Activated CD8-positive, alpha-beta memory T cell treated with anti-CD3 and anti-CD28 coated beads, Interleukin-2, amount 50 U/mL, for 48 hours (primary cell): ENCODE data around the gene MOXD1.
A peak's percentile ranks its signal among the peaks of the same experiment; 100 is the strongest.
"Not testable (repeated sequence)": the region's sequence is repeated elsewhere in the genome, so short reads cannot be mapped to it uniquely, and the experiment has no call there.

Experiments
- DNase-seq: peaks from one replicate; pipeline ENCODE4 v3.0.0-alpha.2; 2020

Gene MOXD1

DNA sequence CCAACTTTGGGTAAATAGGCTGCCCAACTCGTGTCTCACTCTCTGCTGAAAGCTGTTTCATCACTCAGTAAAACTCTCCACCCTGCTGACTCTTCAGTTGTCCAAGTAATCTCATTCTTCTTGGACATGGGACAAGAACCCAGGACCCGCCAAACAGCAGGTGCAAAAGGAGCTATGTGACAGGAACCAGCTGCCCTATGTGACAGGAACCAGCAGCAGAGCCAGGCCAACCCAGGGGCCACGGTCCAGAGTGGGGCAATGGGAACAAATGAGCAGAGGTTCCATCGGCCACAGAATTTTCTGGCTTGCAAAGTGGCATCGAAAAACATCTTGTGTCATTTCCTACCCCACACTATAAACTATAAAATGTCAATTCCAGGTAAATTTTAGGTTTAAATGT lies 56.5 kb downstream of the MOXD1 start:
- DNase-seq: no peak

DNA sequence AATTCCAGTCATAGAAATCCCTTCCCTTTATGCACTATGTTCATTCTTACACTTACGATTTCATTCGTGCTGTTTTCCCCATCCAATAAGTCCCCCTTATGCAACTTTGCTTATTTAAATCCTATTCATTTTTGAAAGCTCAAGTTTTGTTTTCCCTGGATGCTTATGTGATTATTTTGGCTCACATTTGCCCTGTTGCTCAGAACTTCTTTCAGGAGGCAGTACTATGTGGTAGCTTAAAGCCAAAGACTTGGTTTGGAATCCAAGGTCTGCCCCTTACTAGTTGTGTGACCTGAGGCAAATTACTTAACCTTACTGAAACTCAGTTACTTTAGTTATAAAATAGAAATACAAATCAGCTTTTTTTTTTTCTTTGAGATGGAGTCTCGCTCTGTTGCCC lies 59.6 kb downstream of the MOXD1 start:
- DNase-seq: no peak

DNA sequence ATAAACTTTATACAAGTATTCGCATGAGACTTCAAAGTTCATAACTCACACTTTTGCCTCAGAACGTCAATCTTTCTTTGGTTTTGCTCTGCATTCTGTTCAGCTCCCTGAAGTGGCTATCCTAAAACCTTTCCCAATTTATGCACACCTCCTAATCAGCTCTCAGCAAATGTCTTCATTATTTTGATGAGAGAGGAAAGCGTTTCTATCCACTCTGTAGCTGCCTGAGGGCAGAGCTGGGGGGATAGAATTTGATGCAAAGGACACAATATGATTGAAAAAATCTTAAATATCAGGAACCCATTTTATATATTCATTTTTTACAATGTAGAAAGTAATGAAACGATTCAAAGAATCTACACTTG lies 66.8 kb downstream of the MOXD1 start:
- DNase-seq: no peak

DNA sequence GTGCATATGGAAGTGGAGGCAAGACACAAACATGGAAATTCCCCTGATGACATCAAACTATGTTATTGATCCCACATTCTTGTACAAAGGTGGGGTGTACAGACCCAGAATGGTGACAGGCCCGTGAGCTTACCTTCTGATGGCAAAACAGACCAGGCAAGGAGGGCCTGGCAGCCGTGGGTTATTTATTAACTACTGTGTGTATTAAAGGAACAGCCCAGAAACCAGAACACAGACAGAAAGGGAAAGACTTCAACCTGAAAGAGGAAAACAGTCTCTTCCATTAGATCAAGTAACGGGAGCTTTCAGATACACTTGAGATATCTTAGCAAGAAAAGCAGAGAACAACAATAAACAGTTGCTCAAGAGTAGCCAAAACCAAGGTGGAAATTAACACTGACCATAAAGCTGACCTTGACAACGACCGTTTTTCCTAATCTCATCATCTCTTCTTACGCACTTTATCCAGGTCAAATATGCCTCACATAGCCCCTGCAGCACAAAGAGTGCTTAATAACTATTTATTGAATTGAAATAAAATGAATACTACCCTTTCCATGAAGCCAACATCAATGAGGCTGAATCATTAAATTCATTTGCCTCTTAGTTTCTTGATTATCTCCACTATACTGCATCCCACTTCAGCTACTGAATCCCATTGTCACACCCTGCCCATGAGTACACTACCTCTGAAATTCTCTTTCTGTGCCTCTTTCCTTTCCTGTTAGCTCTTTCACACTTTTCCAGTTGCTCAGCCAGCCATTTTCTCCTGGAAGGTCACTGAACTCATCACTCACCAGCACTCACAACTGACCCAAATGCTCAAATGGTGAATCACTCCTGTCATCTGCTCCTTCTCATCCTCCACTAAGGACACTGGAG lies 67.4 kb downstream of the MOXD1 start:
- no peak for DNase-seq

DNA sequence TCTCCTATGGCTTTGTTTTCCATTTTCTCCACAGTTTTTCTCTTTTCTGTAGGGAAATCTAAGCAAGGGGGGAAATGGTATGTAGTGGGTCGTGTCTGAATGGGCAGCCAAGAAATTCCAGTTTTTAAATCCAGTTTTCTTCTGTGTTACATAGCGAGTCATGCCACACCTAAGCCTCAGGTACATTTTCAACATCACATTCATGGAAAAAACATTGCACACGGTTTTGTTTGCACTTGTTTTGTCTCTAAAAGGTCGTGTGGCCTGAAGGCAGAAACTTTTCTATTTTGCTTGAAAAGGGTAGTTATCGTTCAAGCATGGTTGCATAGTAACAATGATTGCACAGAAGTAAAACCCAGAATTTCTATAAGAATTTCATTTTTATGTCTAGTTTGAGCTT lies 70.5 kb downstream of the MOXD1 start:
- no peak for DNase-seq

DNA sequence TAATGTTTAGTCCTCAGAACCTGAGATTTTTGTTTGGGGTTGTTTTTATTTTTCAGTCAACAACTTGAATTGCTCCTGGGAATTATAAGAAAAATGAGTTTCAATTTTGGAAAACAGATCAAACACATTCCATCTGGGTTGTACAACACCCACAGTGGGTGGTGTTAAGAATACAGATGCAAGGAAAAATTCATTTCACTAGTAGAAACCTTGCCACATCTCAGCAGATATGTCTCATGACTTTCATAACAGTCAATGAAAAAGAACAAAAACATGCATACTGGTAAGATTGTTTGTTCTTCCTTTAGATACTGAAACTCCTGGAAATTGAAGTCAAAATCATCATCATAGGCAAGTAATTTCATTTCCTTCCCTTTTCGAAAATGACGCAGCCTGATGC lies 78.9 kb downstream of the MOXD1 start:
- DNase-seq: no peak

DNA sequence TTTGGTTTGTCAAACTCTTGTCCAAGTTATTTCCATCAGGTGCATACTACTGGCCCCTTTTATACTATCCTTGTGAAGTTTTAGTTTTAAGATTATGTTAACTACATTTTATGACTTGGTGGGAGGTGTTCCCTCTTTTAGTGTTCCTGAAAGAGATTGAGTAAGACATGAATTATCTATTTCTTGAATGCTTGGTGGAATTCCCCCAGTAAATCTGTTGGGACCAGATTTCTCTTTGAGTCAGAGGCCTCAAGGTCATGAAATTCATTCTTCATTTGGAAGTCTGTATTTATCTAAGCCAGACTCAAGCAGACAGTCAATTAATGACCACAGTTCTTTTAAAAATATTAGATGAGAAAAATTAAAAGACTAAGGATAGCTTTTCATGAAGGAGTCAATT lies 81.3 kb downstream of the MOXD1 start:
- no peak for DNase-seq

DNA sequence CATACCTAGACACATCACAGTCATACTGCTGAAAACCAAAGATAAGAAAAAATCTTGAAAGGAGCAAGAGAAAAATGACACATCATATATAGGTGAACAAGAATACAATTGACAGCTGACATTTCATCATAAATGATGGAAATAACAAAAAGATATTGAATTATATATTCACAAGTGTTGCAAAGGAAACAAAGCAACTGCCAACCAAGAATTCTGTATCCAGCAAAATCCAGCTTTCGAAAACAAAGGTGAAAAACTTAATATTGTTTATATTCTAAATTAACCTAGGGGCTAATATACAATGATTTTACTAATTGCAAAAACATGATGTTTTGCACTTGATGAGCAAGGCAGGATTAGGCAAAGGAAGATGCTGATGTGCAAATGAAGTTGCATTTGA lies 84.3 kb downstream of the MOXD1 start:
- no peak for DNase-seq

DNA sequence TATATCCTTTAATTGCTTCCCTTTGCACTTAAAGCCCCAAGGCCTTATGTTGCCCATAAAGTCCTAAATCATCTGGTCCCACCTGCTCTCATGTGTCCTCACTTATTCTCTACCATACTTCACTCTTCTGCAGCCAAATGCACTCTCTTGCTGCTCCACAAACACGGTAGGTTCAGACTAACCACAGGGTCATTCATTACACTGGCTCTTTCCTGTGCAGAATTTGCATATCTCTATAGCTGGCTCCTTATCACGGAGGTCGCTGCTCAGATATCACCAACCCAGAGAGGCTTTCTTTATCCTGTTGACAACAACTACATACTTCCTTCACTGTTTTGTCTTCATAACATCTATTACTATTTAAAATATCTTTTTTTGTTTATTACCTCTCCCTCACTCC lies 86.8 kb downstream of the MOXD1 start:
- no peak for DNase-seq

DNA sequence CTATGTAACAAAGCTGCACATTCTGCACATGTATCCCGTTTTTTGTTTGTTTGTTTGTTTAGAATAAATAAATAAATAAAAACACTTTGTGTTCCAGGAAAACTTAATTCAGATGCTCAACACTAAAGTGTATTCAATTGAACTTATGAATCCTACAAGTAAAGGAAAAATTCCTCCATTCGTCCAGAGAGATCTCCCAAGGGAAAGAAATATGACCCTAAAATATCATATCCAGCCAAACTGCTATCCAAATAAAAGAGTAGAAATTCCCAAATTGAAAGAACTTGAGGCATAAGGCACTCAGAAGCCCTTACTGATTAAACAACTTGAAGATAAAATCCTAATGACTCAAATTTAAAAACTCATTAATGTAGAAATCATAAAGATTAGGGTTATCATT lies 90.4 kb downstream of the MOXD1 start:
- no peak for DNase-seq

DNA sequence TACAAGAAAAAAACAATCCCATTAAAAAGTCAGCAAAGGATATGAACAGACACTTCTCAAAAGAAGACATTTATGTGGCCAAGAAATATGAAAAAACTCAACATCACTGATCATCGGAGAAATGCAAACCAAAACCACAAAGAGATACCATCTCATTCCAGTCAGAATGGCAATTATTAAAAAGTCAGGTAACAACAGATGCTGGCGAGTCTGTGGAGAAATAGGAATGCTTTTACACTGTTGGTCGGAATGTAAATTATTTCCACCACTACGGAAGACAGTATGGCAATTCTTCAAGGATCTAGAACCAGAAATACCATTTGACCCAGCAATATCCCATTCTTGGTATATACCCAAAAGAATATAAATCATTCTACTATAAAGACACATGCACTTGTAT lies 91.1 kb downstream of the MOXD1 start:
- not testable (repeated sequence) for DNase-seq

DNA sequence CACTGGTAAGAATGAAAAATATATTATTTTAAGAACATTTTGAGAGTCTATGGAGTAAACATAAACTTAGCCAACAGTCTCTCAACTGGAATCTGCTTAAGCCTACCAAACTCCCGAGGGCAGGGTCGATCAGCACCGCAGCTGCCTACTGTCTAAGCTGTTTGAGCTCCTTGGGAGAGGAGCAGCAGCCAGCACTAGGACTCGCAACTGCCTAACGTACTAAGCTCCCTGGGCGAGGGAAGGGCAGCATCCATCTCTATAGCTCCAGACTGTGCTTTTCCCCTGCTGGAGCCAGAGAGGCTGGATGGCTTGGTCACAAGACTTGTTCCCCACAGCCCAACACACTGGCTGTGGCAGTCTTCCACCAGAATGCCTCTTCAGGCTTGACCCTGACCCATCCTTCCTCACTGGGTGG lies 96.4 kb downstream of the MOXD1 start:
- no peak for DNase-seq

DNA sequence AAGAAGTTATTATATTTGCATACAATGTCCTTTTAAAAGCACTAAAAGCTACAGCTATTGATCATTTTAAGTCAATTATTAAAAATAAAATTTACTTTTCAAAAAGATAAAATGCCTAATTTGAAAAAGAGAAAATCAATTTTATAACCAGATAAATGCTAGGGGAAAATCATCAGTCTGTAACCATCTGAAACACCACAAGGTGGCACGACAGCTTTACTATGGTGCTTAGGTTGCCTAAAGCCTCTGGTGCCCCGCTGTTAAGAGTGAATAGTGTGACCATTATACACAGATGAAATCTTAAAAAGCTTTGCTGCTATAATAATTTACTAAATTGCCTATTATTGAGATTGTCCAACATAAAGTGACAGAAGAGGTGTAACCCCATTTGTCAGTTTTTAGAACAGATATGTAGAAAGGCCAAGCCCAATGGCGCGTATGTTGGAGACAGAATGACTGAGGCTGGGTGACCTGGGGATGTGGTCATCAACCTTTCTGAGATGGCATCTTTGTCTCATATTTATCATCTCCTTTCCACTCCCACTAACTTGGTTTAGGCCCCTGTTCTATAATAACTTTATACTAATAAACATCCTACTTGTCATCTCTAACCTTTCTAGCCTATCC lies 100.8 kb downstream of the MOXD1 start:
- DNase-seq: no peak

DNA sequence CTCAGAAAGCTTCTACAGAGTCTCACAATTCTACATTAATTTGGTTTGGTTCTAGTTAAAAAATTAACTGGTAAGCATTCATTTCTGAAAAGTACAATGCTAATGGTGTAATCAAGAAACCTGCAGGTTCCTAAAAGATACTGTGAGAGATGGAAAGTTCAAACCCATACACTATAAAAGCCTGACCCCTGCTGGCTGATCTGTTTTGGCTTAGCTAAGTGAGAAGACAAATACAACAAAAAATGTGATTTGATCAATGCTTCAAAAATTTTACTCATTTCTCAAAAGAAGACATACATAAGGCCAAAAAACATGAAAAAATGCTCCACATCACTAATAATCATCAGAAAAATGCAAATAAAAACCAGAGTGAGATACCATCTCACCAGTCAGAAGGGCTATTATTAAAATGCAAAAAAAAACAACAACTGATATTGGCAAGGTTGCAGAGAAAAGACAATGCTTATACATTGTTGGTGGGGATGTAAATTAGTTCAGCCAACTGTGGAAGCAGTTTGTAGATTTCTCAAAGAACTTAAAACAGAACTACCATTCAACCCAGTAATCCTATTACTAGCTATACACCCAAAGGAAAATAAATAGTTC lies 102.8 kb downstream of the MOXD1 start:
- no peak for DNase-seq

DNA sequence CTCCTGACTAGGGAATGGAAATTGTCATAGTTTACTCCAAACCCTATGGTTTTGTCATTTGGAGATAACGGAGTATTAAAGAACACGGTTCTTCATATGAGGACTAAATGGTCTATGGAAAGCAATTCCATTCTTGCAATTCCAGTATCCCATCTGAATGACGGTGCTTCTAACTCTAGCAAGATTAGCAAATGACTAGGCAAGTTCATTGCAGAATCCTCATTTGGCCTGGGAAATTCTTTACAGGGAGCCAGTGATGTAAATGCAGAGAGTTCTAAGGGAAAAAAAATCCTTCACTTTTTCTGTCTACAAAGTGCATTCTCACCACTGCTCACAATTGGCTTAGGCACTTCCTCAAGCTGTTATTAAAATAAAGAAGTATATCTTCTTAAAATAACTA lies 111.5 kb downstream of the MOXD1 start:
- DNase-seq: no peak

DNA sequence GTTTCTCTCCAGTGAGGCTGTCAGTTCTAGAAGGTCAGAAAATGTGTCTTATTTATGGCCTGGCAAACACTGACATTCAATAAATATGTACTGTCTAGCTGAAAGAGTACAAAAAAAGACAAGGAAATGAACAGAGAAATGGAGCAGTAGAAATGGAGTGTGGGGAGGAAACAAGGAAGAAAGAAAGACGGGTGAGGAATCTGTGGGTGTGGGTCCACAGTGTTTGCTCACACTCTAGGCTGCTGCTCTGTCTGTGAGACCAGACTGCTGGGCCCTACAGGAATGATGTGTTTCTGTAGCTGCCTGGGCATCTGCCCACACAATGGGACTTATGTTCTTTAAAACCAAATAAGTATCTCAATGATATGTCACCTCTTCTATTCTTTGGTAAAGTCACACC lies 114.2 kb downstream of the MOXD1 start:
- DNase-seq: no peak

DNA sequence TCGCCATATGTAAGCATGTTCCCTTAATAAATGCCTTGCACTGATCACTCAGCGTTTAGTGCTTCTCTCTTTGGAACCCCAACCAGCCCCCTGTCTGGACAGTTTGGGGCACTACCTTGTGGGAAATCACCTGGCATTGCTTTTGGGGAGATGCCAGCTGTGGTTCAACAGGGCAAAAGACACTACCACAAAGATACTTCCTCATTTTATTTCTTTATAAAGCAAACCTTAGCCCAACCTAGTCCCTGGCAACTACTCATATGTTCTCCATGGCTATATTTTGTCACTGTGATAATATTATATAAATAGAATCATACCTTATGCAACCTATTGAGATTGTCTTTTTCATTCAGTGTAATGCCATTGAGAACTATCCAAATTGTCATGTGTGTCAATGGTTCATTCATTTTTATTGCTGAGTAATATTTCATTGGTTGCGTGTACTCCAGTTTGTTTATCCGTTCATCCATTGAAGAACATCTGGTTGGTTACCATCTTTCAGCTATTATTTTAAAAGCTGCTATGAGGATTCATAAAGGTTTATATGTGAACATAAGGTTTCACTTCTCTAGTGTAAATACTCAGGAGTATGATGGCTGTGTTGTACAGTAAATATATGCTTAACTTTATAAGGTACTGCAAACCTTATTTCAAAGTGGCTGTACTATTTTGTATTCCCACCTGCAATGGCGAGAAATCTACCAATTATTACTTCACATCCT lies 114.8 kb downstream of the MOXD1 start:
- no peak for DNase-seq

DNA sequence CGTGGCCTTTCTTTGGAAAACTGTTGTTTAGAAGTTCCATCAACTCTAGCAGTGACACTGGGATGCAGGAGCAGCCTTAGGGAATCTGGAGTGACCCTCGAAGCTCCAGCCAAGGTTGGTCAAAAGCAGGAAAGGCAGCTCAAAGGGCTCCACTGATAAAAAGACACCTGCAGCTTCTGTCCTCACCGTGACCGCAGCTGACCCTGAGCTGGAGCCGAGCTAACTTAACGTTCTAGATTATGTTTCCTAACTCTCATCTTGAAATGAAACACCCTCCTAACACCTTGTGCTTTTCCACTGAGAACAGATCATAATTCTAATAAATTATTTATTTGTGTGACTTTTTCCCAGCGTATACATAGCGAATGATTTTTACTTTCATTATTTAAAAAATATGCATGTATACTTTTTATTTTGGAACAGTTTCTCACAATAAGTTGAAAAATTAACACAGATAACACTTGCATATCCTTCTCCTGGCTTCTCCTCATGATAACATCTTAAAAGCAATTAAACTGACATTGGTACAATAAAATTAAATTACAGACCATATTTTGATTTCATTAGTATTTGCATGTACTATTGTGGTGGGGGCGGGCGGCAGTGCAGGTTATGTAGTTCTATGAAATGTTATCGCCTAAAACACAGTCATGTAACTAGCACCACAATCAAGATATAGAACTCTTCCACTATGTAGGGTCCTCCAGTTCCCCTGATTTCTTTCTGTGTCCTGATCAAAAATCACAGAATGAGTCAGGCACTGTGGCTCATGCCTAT lies 116.1 kb downstream of the MOXD1 start:
- no peak for DNase-seq

DNA sequence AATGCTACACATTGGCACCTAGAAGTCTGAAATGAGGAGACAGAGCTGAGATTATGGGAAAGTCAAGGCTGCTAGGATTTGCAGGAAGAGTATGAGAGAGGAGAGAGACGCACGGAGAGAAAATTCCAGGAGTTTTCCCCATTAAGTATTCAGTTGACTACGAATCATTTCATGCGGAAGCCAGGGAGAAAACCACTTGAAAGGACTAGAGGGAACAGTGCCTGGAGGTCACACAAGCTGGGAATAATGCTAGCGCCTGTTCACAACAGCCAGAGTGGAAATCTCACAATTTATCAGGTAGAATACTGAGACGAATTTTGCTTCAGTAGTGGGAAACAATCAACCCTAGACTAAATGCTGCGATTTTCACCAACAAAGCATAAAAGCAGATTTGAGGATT lies 118.6 kb downstream of the MOXD1 start:
- no peak for DNase-seq

DNA sequence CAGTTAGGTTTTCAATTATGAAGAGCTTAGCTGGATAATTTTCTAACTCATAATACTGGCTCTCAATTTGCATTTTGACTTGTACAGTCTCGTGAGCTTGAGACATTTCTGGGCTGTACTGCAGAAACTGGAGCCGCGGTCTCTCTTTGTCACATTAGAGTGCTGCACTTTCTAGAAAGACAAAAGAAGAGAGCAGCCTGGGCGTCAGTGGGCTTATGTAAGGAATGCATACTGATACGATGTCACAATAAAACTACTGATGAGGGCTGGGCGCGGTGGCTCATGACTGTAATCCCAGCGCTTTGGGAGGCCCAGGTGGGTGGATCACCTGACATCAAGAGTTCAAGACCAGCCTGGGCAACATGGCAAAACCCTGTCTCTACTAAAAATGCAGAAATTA lies 120.8 kb downstream of the MOXD1 start:
- DNase-seq: no peak

DNA sequence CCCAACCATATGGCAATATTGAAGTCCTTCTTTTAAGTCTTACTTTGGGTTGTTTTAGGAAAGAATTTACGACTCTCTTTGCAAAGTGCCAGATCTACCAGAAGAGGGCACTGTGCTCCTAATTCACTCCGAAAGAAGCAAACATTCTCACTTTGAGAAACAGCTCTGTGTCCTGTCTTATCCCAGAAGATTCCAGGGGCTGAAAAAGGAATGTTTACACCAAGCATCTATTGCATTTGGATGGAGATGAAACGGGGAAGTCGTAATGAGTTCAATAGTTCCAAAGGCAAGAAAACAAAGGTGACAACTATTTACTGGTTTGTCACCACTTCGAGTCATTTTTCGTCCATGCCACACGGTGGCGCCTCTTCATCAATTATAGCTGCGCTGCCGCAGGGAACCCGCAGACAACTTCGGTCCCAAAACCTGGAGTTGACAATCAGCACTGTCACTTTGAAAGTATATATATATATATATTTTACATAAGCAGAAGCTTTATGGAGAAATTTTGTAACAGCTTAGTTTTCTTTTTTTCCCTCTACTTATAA lies 121.6 kb downstream of the MOXD1 start:
- peak; percentile 82 for DNase-seq
